ENCODE measurements around the gene TCF7L1. TPM values are rescaled to one million over a fixed set of nuclear protein-coding genes. Genes with fewer than 3 reads are reported as not detected.

TCF7L1 gene
- polyA plus RNA-seq, 1 donor from 2014 or later, result not detected

DNA sequence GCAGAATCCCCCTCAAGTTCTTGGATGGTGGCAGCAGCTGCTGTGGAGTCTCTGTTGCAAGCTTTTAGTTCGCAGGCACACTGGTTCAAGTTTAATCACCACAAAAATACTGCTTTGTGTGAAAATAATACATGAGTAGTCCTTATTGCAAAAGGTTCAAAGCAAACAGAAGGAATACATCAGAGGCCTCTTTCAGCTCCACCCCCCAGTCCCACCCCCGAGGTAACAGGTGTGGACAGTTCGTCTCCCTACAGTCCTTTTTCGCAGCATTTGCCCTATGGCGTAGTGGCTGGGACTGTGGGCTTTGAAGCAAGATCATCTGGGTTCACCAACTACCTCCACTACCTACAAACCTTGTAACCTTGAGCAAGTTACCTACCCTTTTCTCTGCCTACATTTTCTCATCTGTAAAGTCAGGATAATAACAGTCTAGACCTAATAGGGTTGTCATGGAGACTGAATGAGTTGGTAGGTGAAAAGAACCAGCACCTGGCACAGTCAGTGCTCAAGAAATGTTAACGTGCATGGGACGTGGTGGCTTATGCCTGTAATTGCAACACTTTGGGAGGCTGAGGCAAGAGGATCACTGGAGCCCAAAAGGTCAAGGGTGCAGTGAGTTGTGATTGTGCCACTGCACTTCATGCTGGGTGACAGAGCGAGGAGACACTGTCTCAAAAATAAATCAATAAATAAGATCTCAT lies 61.7 kb downstream of the TCF7L1 start:
- H3K9ac ChIP-seq (ENCODE audit: low read length), result no peak overlapping the region
- H3K9me3 ChIP-seq (ENCODE audit: low read length), result no peaks in the 10 kb centered on the region
- no peaks in the 10 kb centered on the region for H3K36me3 ChIP-seq (ENCODE audit: insufficient read depth, low read length)
- H2AFZ ChIP-seq (ENCODE audit: low read depth, low read length), result no peak overlapping the region
- H3K79me2 ChIP-seq (replicated peaks; ENCODE audit: insufficient read depth, low read length), result no peaks in the 10 kb centered on the region
- no peak overlapping the region for H3K27ac ChIP-seq (ENCODE audit: low read length)
- no peak overlapping the region for H3K4me2 ChIP-seq (ENCODE audit: low read length)
- H3K4me3 ChIP-seq (ENCODE audit: low read length), result no peak overlapping the region
- no peaks in the 10 kb centered on the region for H3K27me3 ChIP-seq (ENCODE audit: insufficient read depth, low read depth, low read length)
- TF ChIP-seq POLR2AphosphoS5 (IDR thresholded peaks at IDR 0.05) (no peak), RAD21 (conservative IDR thresholded peaks at IDR 0.05) (no peak), SMC3 (conservative IDR thresholded peaks at IDR 0.05; ENCODE audit: poor library complexity) (no peak), MXI1 (conservative IDR thresholded peaks at IDR 0.05; ENCODE audit: poor library complexity, severe bottlenecking) (no peak), EP300 (conservative IDR thresholded peaks at IDR 0.05; ENCODE audit: poor library complexity, severe bottlenecking) (no peak), TAF1 (IDR thresholded peaks at IDR 0.05; ENCODE audit: low read depth) (no peak), EZH2 (IDR thresholded peaks at IDR 0.05; ENCODE audit: borderline replicate concordance, insufficient read depth, low read length, poor library complexity, severe bottlenecking) (no peak), CTCF (IDR thresholded peaks at IDR 0.05; ENCODE audit: poor library complexity, severe bottlenecking) (no peak)
- TF ChIP-seq, protein P1, sequence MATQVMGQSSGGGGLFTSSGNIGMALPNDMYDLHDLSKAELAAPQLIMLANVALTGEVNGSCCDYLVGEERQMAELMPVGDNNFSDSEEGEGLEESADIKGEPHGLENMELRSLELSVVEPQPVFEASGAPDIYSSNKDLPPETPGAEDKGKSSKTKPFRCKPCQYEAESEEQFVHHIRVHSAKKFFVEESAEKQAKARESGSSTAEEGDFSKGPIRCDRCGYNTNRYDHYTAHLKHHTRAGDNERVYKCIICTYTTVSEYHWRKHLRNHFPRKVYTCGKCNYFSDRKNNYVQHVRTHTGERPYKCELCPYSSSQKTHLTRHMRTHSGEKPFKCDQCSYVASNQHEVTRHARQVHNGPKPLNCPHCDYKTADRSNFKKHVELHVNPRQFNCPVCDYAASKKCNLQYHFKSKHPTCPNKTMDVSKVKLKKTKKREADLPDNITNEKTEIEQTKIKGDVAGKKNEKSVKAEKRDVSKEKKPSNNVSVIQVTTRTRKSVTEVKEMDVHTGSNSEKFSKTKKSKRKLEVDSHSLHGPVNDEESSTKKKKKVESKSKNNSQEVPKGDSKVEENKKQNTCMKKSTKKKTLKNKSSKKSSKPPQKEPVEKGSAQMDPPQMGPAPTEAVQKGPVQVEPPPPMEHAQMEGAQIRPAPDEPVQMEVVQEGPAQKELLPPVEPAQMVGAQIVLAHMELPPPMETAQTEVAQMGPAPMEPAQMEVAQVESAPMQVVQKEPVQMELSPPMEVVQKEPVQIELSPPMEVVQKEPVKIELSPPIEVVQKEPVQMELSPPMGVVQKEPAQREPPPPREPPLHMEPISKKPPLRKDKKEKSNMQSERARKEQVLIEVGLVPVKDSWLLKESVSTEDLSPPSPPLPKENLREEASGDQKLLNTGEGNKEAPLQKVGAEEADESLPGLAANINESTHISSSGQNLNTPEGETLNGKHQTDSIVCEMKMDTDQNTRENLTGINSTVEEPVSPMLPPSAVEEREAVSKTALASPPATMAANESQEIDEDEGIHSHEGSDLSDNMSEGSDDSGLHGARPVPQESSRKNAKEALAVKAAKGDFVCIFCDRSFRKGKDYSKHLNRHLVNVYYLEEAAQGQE (IDR thresholded peaks at IDR 0.05; ENCODE audit: borderline replicate concordance), result no peak
- H4K20me1 ChIP-seq (ENCODE audit: insufficient read depth), result no peaks in the 10 kb centered on the region
- no peaks in the 10 kb centered on the region for H3F3A ChIP-seq (ENCODE audit: insufficient read depth, low read length, poor library complexity, severe bottlenecking)
- no peaks in the 10 kb centered on the region for H3K9me2 ChIP-seq (ENCODE audit: insufficient read depth, low read length)

GRCh38 chr2:85195956-85196355 lies 62.8 kb downstream of the TCF7L1 start:
- no peaks in the 10 kb centered on the region for H3K9me2 ChIP-seq (ENCODE audit: insufficient read depth, low read length)

More at GRCh38 chr2:85195956-85196355, 62.8 kb downstream of the TCF7L1 start:
- no peaks in the 10 kb centered on the region for H3K27me3 ChIP-seq (ENCODE audit: insufficient read depth, low read depth, low read length)
- H3K36me3 ChIP-seq (ENCODE audit: insufficient read depth, low read length), result no peaks in the 10 kb centered on the region
- H3K4me3 ChIP-seq (ENCODE audit: low read length), result no peak overlapping the region
- TF ChIP-seq SMC3 (conservative IDR thresholded peaks at IDR 0.05; ENCODE audit: poor library complexity) (no peak), POLR2AphosphoS5 (IDR thresholded peaks at IDR 0.05) (no peak), EZH2 (IDR thresholded peaks at IDR 0.05; ENCODE audit: borderline replicate concordance, insufficient read depth, low read length, poor library complexity, severe bottlenecking) (no peak)
- TF ChIP-seq, protein P1 (IDR thresholded peaks at IDR 0.05; ENCODE audit: borderline replicate concordance), result no peak
- H4K20me1 ChIP-seq (ENCODE audit: insufficient read depth), result no peaks in the 10 kb centered on the region
- H2AFZ ChIP-seq (ENCODE audit: low read depth, low read length), result no peak overlapping the region
- no peak overlapping the region for H3K27ac ChIP-seq (ENCODE audit: low read length)
- H3K79me2 ChIP-seq (replicated peaks; ENCODE audit: insufficient read depth, low read length), result no peaks in the 10 kb centered on the region
- no peaks in the 10 kb centered on the region for H3F3A ChIP-seq (ENCODE audit: insufficient read depth, low read length, poor library complexity, severe bottlenecking)
- H3K9ac ChIP-seq (ENCODE audit: low read length), result no peak overlapping the region
- no peak overlapping the region for H3K4me2 ChIP-seq (ENCODE audit: low read length)
- H3K9me3 ChIP-seq (ENCODE audit: low read length), result no peaks in the 10 kb centered on the region
